GM23338 (cell line): ENCODE data around the gene PDLIM5.

Experiments
- CTCF ChIP-seq, 2 experiments: fragments of 200-600 bp in 1 of 2; sonication (generic) in 1 of 2; conservative IDR thresholded peaks; 2 replicates each; pipeline versions ENCODE4 v1.5.1 to v1.6.1; 2016 to 2017; ENCODE audit warnings: antibody characterized with exemption in 2 of 2, low read depth in 2 of 2, mild to moderate bottlenecking in 2 of 2, moderate library complexity in 1 of 2
- TF ChIP-seq, protein P1 (sequence below): IDR thresholded peaks from one replicate; pipeline ENCODE4 v1.6.1; 2018; ENCODE audit warnings: antibody characterized with exemption; ENCODE audit not compliant: unreplicated experiment

GRCh38 chr4:94500685-94501084 lies 48.9 kb downstream of the PDLIM5 start:
- TF ChIP-seq CTCF (conservative IDR thresholded peaks at IDR 0.05; ENCODE audit: low read depth in 2 of 2), result no peak
- TF ChIP-seq, protein P1, sequence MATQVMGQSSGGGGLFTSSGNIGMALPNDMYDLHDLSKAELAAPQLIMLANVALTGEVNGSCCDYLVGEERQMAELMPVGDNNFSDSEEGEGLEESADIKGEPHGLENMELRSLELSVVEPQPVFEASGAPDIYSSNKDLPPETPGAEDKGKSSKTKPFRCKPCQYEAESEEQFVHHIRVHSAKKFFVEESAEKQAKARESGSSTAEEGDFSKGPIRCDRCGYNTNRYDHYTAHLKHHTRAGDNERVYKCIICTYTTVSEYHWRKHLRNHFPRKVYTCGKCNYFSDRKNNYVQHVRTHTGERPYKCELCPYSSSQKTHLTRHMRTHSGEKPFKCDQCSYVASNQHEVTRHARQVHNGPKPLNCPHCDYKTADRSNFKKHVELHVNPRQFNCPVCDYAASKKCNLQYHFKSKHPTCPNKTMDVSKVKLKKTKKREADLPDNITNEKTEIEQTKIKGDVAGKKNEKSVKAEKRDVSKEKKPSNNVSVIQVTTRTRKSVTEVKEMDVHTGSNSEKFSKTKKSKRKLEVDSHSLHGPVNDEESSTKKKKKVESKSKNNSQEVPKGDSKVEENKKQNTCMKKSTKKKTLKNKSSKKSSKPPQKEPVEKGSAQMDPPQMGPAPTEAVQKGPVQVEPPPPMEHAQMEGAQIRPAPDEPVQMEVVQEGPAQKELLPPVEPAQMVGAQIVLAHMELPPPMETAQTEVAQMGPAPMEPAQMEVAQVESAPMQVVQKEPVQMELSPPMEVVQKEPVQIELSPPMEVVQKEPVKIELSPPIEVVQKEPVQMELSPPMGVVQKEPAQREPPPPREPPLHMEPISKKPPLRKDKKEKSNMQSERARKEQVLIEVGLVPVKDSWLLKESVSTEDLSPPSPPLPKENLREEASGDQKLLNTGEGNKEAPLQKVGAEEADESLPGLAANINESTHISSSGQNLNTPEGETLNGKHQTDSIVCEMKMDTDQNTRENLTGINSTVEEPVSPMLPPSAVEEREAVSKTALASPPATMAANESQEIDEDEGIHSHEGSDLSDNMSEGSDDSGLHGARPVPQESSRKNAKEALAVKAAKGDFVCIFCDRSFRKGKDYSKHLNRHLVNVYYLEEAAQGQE, result no peak
